GM12875 (cell line): ENCODE results near the gene ELOVL6.

Experiments
- H3K4me3 ChIP-seq: one replicate; pipeline ENCODE4 v1.5.1; 2011; ENCODE audit warnings: low read depth, low read length, control low read depth
- TF ChIP-seq, protein P1 (sequence below): IDR thresholded peaks from 2 replicates; pipeline ENCODE4 v1.5.1; 2011; ENCODE audit warnings: low read depth, mild to moderate bottlenecking, control low read depth, inconsistent platforms, low read length, moderate library complexity, borderline replicate concordance; ENCODE audit not compliant: insufficient read depth

The ELOVL6 gene

DNA sequence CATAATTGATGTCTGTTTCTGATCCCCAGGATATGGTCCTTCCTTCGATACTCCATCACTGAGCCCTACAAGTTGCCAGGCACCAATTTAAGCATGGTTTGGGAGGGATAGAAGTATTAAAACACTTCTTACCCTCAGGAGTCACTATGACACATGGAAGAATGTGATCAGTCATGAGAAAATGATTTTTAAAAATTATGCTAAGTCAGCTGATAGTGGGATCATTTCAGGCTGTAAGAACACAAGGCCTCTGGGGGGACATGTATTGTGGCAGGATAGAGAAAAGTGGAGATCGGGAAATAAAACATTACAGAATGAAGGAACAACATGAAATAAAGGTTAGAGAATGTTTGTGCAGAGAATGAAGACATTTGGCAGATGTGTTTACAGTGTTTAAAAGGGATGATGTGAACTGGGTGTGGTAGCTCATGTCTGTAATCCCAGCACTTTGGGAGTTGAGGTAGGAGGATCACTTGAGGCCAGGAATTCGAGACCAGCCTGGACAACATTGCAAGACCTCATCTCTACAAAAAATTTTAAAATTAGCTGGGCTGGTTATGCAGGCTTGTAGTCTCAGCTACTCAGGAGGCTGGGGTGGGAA is 64.0 kb downstream of the ELOVL6 start:
- TF ChIP-seq, protein P1, sequence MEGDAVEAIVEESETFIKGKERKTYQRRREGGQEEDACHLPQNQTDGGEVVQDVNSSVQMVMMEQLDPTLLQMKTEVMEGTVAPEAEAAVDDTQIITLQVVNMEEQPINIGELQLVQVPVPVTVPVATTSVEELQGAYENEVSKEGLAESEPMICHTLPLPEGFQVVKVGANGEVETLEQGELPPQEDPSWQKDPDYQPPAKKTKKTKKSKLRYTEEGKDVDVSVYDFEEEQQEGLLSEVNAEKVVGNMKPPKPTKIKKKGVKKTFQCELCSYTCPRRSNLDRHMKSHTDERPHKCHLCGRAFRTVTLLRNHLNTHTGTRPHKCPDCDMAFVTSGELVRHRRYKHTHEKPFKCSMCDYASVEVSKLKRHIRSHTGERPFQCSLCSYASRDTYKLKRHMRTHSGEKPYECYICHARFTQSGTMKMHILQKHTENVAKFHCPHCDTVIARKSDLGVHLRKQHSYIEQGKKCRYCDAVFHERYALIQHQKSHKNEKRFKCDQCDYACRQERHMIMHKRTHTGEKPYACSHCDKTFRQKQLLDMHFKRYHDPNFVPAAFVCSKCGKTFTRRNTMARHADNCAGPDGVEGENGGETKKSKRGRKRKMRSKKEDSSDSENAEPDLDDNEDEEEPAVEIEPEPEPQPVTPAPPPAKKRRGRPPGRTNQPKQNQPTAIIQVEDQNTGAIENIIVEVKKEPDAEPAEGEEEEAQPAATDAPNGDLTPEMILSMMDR, result no peak
- H3K4me3 ChIP-seq, result no peak overlapping the region

DNA sequence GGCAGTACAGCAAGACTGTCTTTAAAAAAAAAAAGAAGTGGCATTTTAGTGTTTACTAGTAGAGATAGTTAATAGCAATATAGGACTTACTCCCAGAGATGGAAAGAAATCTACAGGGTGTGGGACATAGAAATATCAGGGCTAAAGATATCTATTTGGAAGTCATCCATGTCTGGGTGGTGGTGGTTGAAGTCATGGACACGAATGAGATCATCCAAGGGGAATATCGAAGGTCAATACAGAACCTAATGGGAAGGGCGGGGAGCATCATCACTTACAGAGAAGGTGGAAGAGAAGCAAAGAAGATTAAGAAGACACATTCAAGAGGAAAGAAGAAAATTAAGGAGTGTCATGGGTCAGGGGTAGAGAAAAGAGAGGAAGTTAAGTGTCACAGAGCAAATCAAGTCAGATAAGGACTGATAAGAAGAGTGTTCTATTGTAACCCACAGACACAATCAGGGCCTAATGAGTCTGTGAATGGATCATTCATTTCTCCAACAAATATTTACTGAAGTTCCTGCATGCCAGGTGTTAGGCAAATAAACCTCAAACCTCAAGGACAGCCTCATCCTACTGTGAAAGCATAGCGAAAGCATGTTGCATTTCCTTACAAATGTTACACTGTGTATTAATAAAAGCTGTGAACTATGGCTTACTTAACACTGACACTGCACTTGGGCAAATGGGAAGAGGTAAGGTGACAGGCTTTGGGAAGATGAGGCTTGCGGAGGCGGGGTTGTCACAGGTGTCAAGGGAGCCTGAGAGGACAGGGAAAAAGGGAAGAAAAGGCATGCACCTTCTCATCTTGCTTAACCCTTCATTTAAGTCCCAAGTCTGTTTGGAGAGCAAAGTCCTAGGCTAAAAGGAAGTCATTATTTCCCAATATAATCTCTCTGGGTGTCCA is 65.3 kb downstream of the ELOVL6 start:
- H3K4me3 ChIP-seq, result no peak overlapping the region
- TF ChIP-seq, protein P1, result no peak

DNA sequence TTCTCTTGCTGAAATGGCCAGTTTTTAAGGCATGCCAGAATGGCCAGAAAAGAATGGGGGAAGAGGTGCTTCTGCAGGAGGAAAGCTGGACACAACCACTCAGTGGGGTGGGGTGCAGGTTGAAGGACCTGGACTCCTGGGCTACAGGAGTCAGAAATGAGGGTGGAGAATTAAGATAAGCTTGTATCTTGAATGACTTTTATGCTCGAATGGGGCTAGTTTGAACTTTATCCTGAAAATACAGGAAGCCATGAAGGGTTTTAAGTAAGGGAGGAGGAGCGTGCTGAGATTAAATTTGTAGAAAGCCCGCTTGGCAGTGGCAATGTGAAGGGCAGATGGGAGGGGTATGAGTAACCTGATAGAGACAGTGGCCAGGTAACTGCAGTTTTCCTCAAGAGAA is 66.5 kb downstream of the ELOVL6 start:
- no peak overlapping the region for H3K4me3 ChIP-seq
- TF ChIP-seq, protein P1, result no peak

DNA sequence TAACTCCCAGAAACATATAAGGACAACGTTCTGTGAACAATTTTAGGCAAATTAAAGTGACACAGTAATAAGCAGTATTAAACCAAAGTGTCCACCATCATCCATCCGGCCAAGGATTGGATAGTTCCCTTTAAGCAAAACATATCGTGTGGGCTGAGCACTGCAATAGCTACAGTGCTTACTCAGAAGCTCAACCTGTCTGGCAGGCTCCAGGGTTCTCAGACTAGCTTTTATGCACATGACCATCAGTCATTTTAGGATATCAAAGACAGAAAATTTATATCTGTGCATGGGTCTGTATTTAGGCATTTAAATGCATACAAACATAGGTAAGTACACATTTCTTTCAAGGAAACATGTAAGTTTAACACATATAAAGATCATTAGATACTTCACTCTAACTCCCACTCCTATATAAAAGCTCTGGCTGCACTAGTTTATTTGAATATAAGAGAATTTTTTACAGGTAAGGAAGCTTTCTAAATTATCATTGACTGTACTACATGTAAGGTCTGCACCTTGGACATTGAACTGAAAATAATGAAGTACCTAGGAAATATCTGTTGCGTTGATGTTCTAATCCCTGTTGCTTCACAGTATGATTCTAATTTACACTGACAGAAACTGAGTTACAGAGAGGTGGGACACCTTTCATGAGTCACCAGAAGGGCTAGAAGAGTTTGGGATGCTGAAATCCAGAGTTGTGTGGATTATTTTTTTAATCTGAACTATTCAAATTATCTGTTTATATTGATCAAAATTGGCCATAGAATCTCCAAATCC is 67.6 kb downstream of the ELOVL6 start:
- TF ChIP-seq, protein P1, result no peak
- no peak overlapping the region for H3K4me3 ChIP-seq

DNA sequence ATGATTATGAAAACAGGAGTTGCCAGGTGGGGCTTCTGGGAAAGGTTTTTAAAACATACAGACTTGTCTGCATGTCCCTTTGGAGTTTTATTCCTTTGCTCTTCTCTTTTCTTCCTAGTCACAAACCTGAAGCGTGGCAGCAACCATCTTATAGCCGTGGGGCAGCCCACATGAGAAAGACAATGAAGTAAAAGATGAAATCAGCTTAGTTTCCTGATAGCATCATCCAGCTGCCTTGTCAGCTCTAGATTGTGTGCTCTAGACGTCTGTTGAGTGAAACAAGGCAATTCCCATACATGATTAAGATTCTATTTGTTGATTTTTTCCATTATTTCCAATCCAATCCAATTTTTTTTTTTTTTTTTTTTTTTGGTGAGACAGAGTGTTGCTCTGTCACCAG is 68.9 kb downstream of the ELOVL6 start:
- TF ChIP-seq, protein P1, result no peak
- no peak overlapping the region for H3K4me3 ChIP-seq

DNA sequence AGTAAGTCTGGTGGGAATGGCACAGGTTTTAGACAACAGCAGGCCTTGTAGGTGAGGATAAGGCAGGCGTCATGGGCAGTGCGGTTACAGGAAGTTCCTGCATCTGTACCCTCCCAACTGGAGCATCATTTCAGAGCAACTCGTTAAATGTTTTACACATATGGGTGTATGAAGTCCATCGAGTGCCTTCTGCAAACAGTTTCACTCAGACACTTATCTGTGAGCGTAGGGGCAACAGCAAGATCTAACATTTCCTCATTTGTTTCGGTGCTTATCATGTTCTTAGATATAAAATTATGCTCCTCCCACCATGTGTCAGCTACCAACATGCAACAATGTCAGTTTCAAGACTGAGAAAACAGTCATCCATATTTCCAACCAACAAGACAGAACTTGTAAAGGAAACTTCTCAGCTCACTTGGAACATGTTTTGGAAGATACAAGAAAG is 69.9 kb downstream of the ELOVL6 start:
- no peak overlapping the region for H3K4me3 ChIP-seq
- TF ChIP-seq, protein P1, result no peak
